GM12875 (cell line): ENCODE data around the gene OR10G6.
"Not testable (repeated sequence)": the region's sequence is repeated elsewhere in the genome, so short reads cannot be mapped to it uniquely, and the experiment has no call there.

Experiments
- H3K4me3 ChIP-seq: one replicate; pipeline ENCODE4 v1.5.1; 2011; ENCODE audit warnings: low read depth, low read length, control low read depth
- TF ChIP-seq, protein P1 (sequence below): IDR thresholded peaks from 2 replicates; pipeline ENCODE4 v1.5.1; 2011; ENCODE audit warnings: low read depth, mild to moderate bottlenecking, control low read depth, inconsistent platforms, low read length, moderate library complexity, borderline replicate concordance; ENCODE audit not compliant: insufficient read depth

The OR10G6 gene

GRCh38 chr11:123995119-123995518, at the start of gene OR10G6:
Gene OR10G6 (minus strand): TSS chr11:123995161. CDS start chr11:123995161, 0 bp downstream.
- TF ChIP-seq, protein P1, sequence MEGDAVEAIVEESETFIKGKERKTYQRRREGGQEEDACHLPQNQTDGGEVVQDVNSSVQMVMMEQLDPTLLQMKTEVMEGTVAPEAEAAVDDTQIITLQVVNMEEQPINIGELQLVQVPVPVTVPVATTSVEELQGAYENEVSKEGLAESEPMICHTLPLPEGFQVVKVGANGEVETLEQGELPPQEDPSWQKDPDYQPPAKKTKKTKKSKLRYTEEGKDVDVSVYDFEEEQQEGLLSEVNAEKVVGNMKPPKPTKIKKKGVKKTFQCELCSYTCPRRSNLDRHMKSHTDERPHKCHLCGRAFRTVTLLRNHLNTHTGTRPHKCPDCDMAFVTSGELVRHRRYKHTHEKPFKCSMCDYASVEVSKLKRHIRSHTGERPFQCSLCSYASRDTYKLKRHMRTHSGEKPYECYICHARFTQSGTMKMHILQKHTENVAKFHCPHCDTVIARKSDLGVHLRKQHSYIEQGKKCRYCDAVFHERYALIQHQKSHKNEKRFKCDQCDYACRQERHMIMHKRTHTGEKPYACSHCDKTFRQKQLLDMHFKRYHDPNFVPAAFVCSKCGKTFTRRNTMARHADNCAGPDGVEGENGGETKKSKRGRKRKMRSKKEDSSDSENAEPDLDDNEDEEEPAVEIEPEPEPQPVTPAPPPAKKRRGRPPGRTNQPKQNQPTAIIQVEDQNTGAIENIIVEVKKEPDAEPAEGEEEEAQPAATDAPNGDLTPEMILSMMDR: no peak

DNA sequence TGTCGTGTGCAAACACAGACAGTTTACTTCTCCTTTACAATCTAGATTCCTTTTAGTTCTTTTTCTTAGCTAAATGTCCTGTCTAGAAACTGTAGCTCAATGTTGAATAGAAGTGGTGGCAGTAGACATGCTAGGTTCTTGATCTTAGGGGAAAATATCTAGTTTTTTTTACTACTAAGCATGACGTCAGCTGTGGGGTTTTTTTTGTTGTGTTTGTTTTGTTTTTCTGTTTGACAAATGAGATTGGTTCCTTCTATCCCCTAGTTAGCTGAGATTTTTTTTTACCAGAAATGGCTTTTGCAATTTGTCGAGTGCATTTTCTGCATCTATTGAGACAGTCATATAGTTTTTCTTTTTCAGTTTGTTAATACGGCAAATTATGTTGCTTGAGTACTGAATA, 48.5 kb upstream of the OR10G6 start:
- no peak overlapping the region for H3K4me3 ChIP-seq
- TF ChIP-seq, protein P1: no peak

More at GRCh38 chr11:123995119-123995518, at the start of gene OR10G6:
- no peak within 1 kb of the TSS for H3K4me3 ChIP-seq

- TF ChIP-seq, protein P1: no peak
- no peak within 1 kb of the TSS for H3K4me3 ChIP-seq
Observed at GRCh38 chr11:124041254-124041653, 46.3 kb upstream of the OR10G6 start, which contains the start of gene OR10G7. Gene OR10G7 (minus strand): TSS chr11:124041325. CDS start chr11:124039001, 2,324 bp downstream.

DNA sequence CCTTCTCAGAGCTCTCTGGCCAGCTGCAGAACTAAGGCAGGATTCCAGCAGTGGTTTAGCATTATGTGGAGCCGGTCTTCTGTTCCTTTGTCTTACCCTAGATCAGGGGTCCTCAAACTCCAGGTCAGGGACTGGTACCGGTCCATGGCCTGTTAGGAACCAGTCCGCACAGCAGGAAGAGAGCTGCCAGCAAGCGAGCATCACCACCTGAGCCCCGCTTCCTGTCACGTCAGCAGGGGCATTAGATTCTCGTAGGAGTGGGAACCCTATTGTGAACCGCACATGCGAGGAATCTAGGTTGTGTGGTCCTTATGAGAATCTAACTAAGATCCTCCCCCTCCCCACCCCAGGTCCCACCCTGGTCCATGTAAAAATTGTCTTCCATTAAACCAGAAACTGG, 44.6 kb upstream of the OR10G6 start:
- no peak overlapping the region for H3K4me3 ChIP-seq
- TF ChIP-seq, protein P1: no peak

- no peak overlapping the region for H3K4me3 ChIP-seq
- TF ChIP-seq, protein P1: no peak
Observed at GRCh38 chr11:124036666-124037065, 41.7 kb upstream of the OR10G6 start.

DNA sequence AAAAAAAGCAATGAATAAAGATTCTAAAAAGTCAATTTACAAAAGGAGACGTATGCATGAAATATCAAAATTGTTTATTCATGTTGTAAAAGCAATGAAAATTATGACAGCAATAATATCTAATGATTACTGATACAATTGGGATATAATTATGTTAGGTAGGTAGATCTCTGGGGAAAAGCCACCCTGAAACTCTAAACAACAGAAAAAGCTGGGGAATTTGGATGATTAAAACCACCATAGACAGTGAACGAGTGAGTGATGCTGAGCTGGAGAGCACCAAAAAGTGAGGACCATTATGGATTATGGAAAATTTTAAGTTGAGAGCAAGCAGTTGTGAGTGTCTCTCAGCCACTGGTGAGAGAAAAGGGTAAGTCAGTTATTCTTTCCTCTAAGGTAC, 31.5 kb upstream of the OR10G6 start, which contains the start of gene OR10G8:
Gene OR10G8 (plus strand): TSS at position 301 of the 400 bp plus-strand sequence. CDS start 2,825 bp downstream, outside the sequence.
- TF ChIP-seq, protein P1: no peak
- no peak within 1 kb of the TSS for H3K4me3 ChIP-seq

DNA sequence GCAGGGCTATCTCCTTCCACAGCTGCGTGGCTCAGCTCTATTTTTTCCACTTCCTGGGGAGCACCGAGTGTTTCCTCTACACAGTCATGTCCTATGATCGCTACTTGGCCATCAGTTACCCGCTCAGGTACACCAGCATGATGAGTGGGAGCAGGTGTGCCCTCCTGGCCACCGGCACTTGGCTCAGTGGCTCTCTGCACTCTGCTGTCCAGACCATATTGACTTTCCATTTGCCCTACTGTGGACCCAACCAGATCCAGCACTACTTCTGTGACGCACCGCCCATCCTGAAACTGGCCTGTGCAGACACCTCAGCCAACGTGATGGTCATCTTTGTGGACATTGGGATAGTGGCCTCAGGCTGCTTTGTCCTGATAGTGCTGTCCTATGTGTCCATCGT, 20.9 kb upstream of the OR10G6 start:
- not testable (repeated sequence) for H3K4me3 ChIP-seq
